Loucy (cell line): ENCODE results near the gene EOLA1.
"Not testable (repeated sequence)": the region's sequence is repeated elsewhere in the genome, so short reads cannot be mapped to it uniquely, and the experiment has no call there.

ENCODE experiments used
- EZH2phosphoT487 ChIP-seq: fragments of 200-600 bp; IDR thresholded peaks from 2 replicates; pipeline ENCODE4 v1.6.1; 2018; ENCODE audit warnings: antibody characterized with exemption, mild to moderate bottlenecking, moderate library complexity, borderline replicate concordance
- TF ChIP-seq, protein P1 (sequence below): fragments of 200-600 bp; sonication (generic); conservative IDR thresholded peaks from 2 replicates; pipeline ENCODE4 v1.5.1; 2014; ENCODE audit warnings: mild to moderate bottlenecking, antibody characterized with exemption, low read length

DNA sequence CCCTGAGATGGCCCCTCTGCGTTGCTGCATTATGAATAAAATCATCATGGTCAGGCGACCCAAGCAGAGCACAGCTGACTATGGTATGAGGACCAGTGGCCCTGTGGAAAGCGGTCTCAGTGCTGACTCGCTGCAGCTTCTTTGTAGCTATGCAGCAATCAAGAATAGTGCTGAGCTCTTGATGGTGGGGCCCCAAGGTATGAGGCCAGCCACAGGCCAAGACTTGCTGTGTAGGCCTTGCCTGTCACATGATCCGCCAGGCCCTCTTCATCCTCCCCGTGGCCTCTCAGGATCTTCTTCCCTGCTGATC, 11.1 kb downstream of the EOLA1 start:
- TF ChIP-seq, protein P1, sequence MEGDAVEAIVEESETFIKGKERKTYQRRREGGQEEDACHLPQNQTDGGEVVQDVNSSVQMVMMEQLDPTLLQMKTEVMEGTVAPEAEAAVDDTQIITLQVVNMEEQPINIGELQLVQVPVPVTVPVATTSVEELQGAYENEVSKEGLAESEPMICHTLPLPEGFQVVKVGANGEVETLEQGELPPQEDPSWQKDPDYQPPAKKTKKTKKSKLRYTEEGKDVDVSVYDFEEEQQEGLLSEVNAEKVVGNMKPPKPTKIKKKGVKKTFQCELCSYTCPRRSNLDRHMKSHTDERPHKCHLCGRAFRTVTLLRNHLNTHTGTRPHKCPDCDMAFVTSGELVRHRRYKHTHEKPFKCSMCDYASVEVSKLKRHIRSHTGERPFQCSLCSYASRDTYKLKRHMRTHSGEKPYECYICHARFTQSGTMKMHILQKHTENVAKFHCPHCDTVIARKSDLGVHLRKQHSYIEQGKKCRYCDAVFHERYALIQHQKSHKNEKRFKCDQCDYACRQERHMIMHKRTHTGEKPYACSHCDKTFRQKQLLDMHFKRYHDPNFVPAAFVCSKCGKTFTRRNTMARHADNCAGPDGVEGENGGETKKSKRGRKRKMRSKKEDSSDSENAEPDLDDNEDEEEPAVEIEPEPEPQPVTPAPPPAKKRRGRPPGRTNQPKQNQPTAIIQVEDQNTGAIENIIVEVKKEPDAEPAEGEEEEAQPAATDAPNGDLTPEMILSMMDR, result not testable (repeated sequence)
- TF ChIP-seq EZH2phosphoT487, result not testable (repeated sequence)
